NT2/D1 (cell line): ENCODE data around the gene OLFML2A.

Experiments used
- DNase-seq: peaks from one replicate; pipeline ENCODE4 v3.0.0-alpha.2; 2011; ENCODE audit warnings: low read depth, low spot score
- H3K27me3 ChIP-seq: 2 replicates; pipeline ENCODE4 v1.6.0; 2011; ENCODE audit warnings: mild to moderate bottlenecking; ENCODE audit not compliant: insufficient read length, insufficient read depth
- H3K36me3 ChIP-seq: 2 replicates; pipeline ENCODE4 v1.6.1; 2011; ENCODE audit warnings: mild to moderate bottlenecking, low read length, mixed read lengths; ENCODE audit not compliant: insufficient read depth, insufficient read length
- H3K4me1 ChIP-seq: 2 replicates; pipeline ENCODE4 v1.5.1; 2011; ENCODE audit not compliant: insufficient read depth, insufficient read length
- H3K4me3 ChIP-seq: 2 replicates; pipeline ENCODE4 v1.5.1; 2011; ENCODE audit warnings: low read depth; ENCODE audit not compliant: insufficient read length
- H3K9ac ChIP-seq: 2 replicates; pipeline ENCODE4 v1.6.0; 2011; ENCODE audit warnings: low read depth; ENCODE audit not compliant: insufficient read length
- H3K9me3 ChIP-seq: 2 replicates; pipeline ENCODE4 v1.5.1; 2011; ENCODE audit warnings: mild to moderate bottlenecking, low read length; ENCODE audit not compliant: insufficient read depth
- SUZ12 ChIP-seq: IDR thresholded peaks from 2 replicates; pipeline ENCODE4 v1.6.1; 2011; ENCODE audit not compliant: insufficient read length, insufficient read depth; ENCODE audit errors: extremely low read depth
- YY1 ChIP-seq: IDR thresholded peaks from 2 replicates; pipeline ENCODE4 v1.6.1; 2011; ENCODE audit not compliant: insufficient read length, insufficient read depth
- ZNF274 ChIP-seq: IDR thresholded peaks from 2 replicates; pipeline ENCODE4 v1.6.1; 2011; ENCODE audit warnings: mild to moderate bottlenecking, low read depth, low read length

OLFML2A gene

GRCh38 chr9:124755061-124755460 is 21.9 kb upstream of the OLFML2A start:
- TF ChIP-seq SUZ12 (no peak), YY1 (no peak), ZNF274 (no peak)

GRCh38 chr9:124756011-124756410 is 20.9 kb upstream of the OLFML2A start:
- H3K36me3 ChIP-seq: no peaks in the 10 kb centered on the region
- DNase-seq: no peak
- H3K27me3 ChIP-seq: no peaks in the 10 kb centered on the region
- H3K4me3 ChIP-seq: no peak overlapping the region
- no peak overlapping the region for H3K9ac ChIP-seq
- TF ChIP-seq YY1 (no peak), ZNF274 (no peak), SUZ12 (no peak)
- H3K9me3 ChIP-seq: no peaks in the 10 kb centered on the region
- no peaks in the 10 kb centered on the region for H3K4me1 ChIP-seq

More at GRCh38 chr9:124755061-124755460, 21.9 kb upstream of the OLFML2A start:
- H3K4me1 ChIP-seq: no peaks in the 10 kb centered on the region
- H3K27me3 ChIP-seq: no peaks in the 10 kb centered on the region
- H3K36me3 ChIP-seq: no peaks in the 10 kb centered on the region
- no peak overlapping the region for H3K4me3 ChIP-seq
- no peak overlapping the region for H3K9ac ChIP-seq
- DNase-seq: no peak
- H3K9me3 ChIP-seq: no peaks in the 10 kb centered on the region

GRCh38 chr9:124757616-124758015 is 19.3 kb upstream of the OLFML2A start:
- no peaks in the 10 kb centered on the region for H3K4me1 ChIP-seq
- no peaks in the 10 kb centered on the region for H3K36me3 ChIP-seq
- TF ChIP-seq SUZ12 (no peak), YY1 (no peak), ZNF274 (no peak)
- DNase-seq: no peak
- H3K9me3 ChIP-seq: no peaks in the 10 kb centered on the region
- no peak overlapping the region for H3K9ac ChIP-seq
- no peak overlapping the region for H3K4me3 ChIP-seq
- H3K27me3 ChIP-seq: no peaks in the 10 kb centered on the region

GRCh38 chr9:124758061-124758460 is 18.9 kb upstream of the OLFML2A start:
- Histone ChIP-seq H3K9me3 (no peaks in the 10 kb centered on the region), H3K36me3 (no peaks in the 10 kb centered on the region), H3K9ac (peak overlapping the region; percentile 21), H3K4me1 (no peaks in the 10 kb centered on the region), H3K4me3 (no peak overlapping the region), H3K27me3 (no peaks in the 10 kb centered on the region)
- DNase-seq: no peak
- TF ChIP-seq ZNF274 (no peak), SUZ12 (no peak), YY1 (no peak)

- no peaks in the 10 kb centered on the region for H3K27me3 ChIP-seq
- no peak overlapping the region for H3K9ac ChIP-seq
- DNase-seq: no peak
- H3K4me1 ChIP-seq: no peaks in the 10 kb centered on the region
- no peaks in the 10 kb centered on the region for H3K36me3 ChIP-seq
- TF ChIP-seq SUZ12 (no peak), YY1 (no peak), ZNF274 (no peak)
- H3K9me3 ChIP-seq: no peaks in the 10 kb centered on the region
- H3K4me3 ChIP-seq: no peak overlapping the region
Measured at GRCh38 chr9:124758691-124759090, 18.2 kb upstream of the OLFML2A start.

GRCh38 chr9:124759327-124759726 is 17.6 kb upstream of the OLFML2A start:
- Histone ChIP-seq H3K4me1 (no peaks in the 10 kb centered on the region), H3K9ac (no peak overlapping the region), H3K4me3 (no peak overlapping the region), H3K36me3 (no peaks in the 10 kb centered on the region), H3K9me3 (no peaks in the 10 kb centered on the region), H3K27me3 (no peaks in the 10 kb centered on the region)
- no peak for DNase-seq
- TF ChIP-seq ZNF274 (no peak), YY1 (no peak), SUZ12 (no peak)

GRCh38 chr9:124760719-124761118 is 16.2 kb upstream of the OLFML2A start:
- Histone ChIP-seq H3K9ac (no peak overlapping the region), H3K4me1 (no peaks in the 10 kb centered on the region), H3K4me3 (no peak overlapping the region), H3K36me3 (no peaks in the 10 kb centered on the region), H3K27me3 (no peaks in the 10 kb centered on the region), H3K9me3 (no peaks in the 10 kb centered on the region)
- DNase-seq: peak; percentile 91
- TF ChIP-seq SUZ12 (no peak), ZNF274 (no peak), YY1 (no peak)
